Right lung (tissue), 5 donors: ENCODE results near the gene IL17REL. TPM values are rescaled to one million over a fixed set of nuclear protein-coding genes. Genes with fewer than 3 reads are reported as not detected.

Source experiments
- DNase-seq, 2 donors: peaks; one replicate each; pipeline ENCODE4 v3.0.0-alpha.2; 2013
- polyA plus RNA-seq, 5 donors: library from polyadenylated mRNA; unstranded; fragments of 120-200 nt; gene quantifications; one replicate each; pipeline versions ENCODE4 v1.2.1 to v1.2.3, GENCODE V29; 2013; ENCODE audit warnings: inconsistent platforms in 1 of 5, low replicate concordance in 1 of 5; ENCODE audit not compliant: insufficient read length in 5 of 5, insufficient read depth in 1 of 5

The IL17REL gene
- polyA plus RNA-seq, 5 donors, result 0.08 to 0.15 (median 0.09) TPM; not detected in 2

- no peak for DNase-seq
Observed at GRCh38 chr22:49958931-49959781, 53.4 kb downstream of the IL17REL start.

- no peak for DNase-seq
Observed at GRCh38 chr22:49958366-49958921, 54.1 kb downstream of the IL17REL start.

DNA sequence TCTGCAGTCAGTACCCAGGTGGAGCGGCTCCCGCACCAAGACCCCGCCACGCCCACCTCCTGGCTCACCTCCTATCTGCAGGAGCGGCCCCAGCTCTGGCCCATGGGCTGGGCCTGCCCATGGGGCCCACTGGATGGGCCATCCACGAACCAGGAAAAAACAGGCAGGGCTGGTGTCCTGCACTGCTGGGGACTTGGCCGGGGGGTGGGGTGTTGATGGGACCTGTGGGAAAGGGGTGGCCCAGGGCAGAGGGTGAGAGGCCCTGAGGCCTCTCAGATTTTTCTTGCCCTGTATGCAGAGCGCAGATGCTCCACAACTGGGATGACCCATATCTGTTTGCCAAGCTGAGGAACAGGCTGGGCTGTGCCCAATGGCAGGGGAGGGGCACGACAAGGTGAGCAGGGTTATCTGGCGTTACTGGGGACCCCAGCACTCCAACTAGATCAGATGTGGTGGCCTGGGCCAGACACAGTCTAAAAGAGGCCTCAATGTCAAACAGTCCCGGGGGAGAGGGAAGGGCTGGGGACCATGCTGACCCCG, 54.7 kb downstream of the IL17REL start:
- no peak for DNase-seq

- DNase-seq, result no peak
Observed at GRCh38 chr22:49956914-49957825, 55.4 kb downstream of the IL17REL start.

DNA sequence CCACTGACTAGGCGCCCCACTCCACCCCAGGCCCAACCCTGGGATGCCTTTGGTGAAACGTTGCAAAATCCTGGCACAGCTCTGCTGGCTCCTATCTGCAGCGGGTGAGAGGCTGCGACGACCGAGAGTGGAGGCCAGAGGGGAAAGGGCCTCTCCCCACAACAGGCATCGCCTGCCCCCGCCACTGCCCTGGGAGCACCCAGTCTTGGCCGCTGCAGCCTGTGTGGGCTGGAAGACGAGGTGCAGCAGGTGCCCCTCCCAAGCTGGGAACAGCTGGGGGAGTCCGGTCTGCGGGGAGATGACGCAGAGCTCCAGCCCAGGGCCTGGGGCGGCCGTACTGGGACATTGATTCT, 56.2 kb downstream of the IL17REL start:
- DNase-seq, result no peak

GRCh38 chr22:49955581-49956417, 56.8 kb downstream of the IL17REL start:
- no peak for DNase-seq

DNA sequence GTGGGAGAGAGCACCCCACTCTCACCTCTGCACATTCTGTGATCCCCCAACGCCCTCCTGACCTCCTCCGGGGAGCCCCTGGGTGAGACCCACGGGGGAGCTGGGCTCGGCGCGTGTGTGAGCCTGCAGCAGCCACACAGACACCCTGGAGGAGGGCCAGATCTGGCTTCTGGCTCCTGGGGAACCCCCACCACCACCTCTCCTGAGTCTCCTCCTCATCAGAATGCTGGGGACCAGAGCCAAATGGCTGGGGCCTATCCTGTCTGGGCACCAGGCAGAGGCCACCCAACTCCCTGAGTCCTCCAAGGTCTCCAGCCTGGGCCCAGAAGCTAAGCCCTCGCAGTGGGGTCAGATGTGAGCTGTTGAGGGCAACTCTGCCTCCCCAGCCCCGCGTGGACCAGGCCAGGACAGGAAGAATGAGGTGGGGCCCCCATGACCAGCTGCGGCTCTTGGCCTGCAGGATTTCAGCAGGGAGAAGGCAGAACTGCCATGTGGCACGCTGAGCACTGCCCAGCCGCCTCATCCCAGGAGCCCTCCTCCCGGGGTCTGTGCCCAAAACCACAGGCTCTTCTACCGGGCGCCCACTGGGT, 57.5 kb downstream of the IL17REL start:
- no peak for DNase-seq

DNA sequence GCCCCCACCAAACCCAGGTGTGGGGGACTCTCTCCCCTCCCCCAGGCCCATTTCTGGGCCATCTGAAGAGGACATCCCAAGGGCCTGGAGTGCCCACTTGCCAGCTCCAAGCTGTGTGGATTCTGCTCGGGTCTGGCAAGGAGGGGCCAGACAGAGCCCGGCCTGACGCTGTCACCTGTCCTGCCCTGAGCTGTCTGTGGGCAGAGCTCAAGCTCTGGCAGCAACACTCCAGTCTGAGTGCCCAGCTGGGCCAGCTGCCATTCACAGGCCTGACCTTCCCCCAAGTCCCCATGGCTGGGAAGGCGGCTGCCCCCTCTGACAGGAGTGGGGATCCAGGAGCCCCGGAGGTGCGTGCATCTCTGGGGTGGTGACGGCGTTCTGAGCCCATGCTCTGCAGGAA, 58.2 kb downstream of the IL17REL start:
- DNase-seq, result no peak

DNA sequence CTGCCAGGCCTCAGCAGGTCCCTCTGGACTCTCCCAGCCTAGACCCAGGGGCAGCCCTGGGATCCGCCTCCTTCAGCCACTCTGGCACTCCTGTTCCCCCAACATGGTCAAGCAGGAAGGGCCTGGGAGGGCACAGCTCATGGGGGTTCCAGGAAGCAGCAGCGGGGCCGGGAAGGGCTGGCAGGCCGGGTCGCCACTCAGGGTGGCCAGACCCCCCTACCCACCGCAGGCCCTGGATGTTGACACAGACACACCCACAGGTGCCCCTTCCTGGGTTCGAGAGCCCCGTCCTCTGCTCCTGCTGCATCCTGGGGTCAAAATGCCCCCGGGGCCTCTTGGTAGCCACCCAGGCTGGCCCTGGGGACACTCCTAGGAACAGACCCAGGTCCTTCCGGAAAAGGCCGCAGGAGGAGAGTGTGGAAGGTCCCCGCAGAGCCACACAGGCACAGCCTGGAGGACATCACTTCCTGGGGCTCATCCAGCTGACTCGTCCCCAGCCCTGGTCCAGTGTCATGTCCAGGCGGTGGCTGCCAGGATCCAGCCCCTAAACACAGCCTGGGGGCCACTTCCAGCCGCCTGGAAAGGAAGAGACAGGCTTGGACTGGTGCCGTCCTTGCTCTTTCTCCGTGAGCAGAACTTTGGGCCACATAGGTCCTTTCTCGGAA, 58.8 kb downstream of the IL17REL start:
- DNase-seq, result no peak

DNA sequence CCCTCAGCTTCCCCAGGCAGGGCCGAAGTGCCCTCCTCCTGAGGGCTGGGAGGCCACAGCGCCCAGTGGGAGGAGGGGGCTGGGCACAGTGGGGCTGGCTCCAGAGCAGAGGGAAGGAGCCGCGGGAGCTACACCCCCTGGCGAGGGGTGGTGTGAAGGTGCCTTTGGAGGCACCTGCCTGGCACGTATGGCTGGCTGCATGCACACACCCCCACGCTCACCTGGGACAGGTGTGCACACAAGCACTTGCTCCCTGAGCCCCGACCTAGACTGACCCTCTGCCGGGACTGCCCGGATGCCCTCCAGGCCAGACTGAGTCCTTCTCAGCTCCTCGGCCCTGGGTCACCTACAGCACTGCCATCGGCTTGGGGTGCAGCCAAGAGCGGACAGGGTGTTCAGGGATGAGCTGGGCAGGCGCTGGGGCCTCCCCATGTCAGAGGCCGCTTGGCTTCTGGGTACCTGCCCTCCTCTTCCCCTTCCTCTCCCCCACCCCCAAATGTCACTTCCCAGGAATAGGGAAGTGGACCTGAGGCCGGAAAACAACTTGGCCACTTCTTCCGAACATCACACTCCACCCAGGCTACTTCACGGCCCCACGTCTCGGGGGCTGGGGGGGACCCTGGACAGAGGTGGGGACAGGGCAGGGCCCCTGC, 59.4 kb downstream of the IL17REL start:
- no peak for DNase-seq

GRCh38 chr22:49951986-49952896, 60.3 kb downstream of the IL17REL start:
- no peak for DNase-seq

DNA sequence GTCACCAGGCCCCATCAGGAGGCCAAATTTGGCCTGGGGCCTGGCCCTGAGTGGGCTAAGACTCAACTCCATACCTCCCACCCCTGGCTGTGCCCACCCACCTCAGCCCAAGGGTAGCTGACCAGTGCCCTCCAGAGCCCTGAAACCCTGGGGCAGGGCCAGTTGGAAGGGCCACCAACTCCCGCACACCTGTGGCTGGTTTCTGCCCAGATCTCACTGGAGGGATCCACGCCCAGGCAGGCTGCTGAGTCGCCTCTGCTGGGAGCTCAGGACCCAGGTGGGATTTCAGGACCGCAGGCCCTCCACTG, 60.9 kb downstream of the IL17REL start:
- no peak for DNase-seq

DNA sequence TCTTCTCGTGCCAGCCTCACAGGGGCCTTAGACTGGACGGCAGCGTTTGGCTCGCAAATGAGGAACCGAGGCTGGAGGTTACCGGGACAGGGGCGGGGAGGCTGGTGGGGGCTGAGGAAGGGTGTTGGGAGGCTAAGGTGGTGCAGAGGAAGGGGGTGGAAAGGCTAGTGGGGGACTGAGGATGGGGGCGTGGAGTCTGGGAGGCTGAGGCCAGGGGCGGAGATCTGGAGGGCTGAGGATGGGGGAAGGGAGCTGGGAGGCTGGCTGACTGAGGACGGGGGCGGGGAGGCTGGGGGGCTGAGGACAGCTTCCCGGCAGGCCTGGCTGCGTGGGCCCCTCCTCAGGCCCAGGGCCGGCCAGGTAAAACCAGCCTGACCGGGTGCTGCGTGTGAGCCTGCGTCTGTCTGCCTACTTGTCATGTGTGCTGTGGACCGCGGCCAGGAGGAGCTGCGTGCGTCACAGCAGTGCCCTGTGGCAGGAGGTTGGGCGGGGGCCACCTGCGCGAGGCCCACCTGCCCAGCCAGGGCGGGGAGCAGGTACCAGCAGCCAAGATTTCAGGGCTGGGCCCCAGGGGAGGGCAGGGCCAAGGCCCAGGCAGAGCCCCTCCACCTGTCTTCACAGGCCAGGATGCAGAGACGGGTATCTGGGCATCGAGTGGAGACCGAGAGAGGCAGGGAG, 61.4 kb downstream of the IL17REL start:
- DNase-seq, result peak; percentile 84 to 85

DNA sequence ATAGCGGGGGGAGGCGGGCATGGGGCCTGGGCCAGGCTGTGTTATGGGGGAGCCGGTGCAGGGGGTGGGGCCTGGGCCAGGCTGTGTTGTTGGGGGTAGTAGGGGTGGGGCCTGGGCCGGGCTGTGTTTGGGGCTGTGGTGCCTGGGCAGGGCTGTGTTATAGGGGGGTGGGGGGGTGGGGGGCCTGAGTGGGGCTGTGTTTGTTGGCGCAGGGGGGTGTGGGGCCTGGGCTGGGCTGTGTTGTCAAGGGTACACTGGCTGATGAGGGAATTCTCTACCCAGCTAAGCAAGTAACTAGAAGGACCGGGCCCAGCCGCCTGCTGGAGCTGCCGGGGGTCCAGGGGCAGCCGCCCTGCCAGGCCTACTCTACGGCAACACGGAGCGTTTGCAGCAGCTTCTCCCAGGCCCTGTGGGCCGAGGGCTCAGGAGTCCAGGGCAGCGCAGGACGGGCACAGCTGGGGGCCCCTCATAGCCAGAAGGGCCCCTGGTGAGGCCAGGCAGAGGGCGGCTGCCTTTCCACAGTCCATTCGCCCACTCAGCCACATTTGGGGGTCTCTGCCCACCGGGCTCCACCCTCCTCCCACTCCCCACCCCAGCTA, 62.1 kb downstream of the IL17REL start:
- DNase-seq, result no peak

DNA sequence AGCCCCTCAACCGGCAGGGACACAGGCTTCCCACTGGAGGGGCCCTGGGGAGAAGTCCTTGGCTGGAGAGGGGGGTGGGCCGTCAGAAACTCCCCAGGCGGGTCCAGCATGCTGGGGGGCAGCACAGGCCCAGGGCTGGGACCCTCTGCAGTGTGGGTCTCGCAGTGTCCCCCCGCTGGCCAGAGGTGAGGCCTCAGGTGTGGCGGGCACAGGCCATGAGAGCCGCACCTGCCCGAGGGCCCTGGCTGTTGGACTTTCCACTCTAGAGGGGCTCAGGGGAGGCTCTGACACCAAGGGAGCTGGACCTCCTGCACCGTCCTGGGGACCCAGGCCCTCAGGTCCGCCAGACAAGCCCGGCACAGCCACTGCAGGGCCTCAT, 62.7 kb downstream of the IL17REL start:
- DNase-seq, result no peak

- no peak for DNase-seq
Observed at GRCh38 chr22:49948958-49949913, 63.3 kb downstream of the IL17REL start.
